ENCODE measurements around the gene FLT3.
"Not testable (repeated sequence)": the region's sequence is repeated elsewhere in the genome, so short reads cannot be mapped to it uniquely, and the experiment has no call there.

Gene FLT3

GRCh38 chr13:28100150-28101121 is at the start of gene FLT3:
FLT3 (minus strand) TSS chr13:28100576; CDS start chr13:28100510, 66 bp downstream.
- peak; percentile 37 to 55 for DNase-seq (ENCODE audit: low read depth in 1 of 2, low spot score in 1 of 2)
- TF ChIP-seq JUND (IDR thresholded peaks at IDR 0.05; ENCODE audit: low read depth) = no peak
- in situ Hi-C loops (cut with HindIII; ENCODE audit: low pct_unique_long_range_greater_than_20kb, low sequenced_read_pairs) = no loop called here

- no peak for DNase-seq (ENCODE audit: low read depth in 1 of 2, low spot score in 1 of 2)
- no peak for TF ChIP-seq JUND (IDR thresholded peaks at IDR 0.05; ENCODE audit: low read depth)
These were observed 47.1 kb upstream of the FLT3 start for GRCh38 chr13:28147495-28147894.

GRCh38 chr13:28145049-28145448 is 44.7 kb upstream of the FLT3 start:
- DNase-seq (ENCODE audit: low read depth in 1 of 2, low spot score in 1 of 2) = no peak
- in situ Hi-C loops (cut with HindIII; ENCODE audit: low pct_unique_long_range_greater_than_20kb, low sequenced_read_pairs) = no loop called here
- no peak for TF ChIP-seq JUND (IDR thresholded peaks at IDR 0.05; ENCODE audit: low read depth)

More at GRCh38 chr13:28147495-28147894, 47.1 kb upstream of the FLT3 start:
- in situ Hi-C loops (cut with HindIII; ENCODE audit: low pct_unique_long_range_greater_than_20kb, low sequenced_read_pairs) = no loop called here

DNA sequence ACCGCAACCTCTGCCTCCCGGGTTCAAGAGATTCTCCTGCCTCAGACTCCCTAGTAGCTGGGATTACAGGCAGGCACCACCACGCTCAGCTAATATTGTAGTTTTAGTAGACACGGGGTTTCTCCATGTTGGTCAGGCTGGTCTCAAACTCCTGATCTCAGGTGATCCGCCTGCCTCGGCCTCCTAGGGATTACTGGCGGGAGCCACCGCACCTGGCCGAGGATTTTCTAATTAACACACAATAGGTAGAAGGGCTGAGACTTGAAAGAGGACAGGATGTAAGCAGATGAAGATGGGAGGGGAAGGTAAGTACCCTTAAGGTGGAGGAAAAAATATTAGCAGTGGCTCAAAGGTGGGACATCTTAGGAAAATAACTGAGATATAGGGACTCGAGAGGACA is 41.2 kb upstream of the FLT3 start:
- in situ Hi-C loops (cut with HindIII; ENCODE audit: low pct_unique_long_range_greater_than_20kb, low sequenced_read_pairs); DNase-seq (ENCODE audit: low read depth in 1 of 2, low spot score in 1 of 2): not testable (repeated sequence)

DNA sequence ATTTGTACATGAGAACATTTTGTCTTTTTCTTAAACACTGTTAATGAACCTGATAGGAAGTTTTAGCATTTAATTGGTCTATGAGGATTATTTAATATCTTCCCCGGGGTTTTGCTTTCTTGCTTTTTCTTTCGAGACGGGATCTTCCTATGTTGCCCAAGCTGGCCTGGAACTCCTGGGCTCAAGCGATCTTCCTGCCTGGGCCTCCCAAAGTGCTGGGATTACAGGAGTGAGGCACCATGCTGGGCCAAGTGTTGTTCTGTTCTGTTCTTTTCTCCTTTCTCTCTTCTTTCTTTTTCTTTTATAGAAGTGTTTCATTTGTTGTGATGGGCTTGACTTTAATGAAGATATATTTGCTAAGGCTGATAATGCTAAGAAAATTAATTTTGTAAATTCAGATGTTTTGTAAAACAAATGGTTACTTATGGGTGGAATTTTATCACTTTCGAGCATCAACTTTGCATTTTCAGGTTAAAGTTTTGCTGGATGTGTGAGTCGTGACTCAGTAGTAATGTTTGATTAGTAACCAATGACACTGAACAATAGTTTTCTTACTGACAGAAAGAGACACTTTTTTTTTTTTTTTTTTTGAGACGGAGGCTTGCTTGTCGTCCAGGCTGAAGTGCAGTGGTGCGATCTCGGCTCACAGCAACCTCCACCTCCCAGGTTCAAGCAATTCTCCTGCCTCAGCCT is 40.2 kb upstream of the FLT3 start:
- no peak for TF ChIP-seq JUND (IDR thresholded peaks at IDR 0.05; ENCODE audit: low read depth)
- in situ Hi-C loops (cut with HindIII; ENCODE audit: low pct_unique_long_range_greater_than_20kb, low sequenced_read_pairs) = no loop called here
- no peak for DNase-seq (ENCODE audit: low read depth in 1 of 2, low spot score in 1 of 2)

DNA sequence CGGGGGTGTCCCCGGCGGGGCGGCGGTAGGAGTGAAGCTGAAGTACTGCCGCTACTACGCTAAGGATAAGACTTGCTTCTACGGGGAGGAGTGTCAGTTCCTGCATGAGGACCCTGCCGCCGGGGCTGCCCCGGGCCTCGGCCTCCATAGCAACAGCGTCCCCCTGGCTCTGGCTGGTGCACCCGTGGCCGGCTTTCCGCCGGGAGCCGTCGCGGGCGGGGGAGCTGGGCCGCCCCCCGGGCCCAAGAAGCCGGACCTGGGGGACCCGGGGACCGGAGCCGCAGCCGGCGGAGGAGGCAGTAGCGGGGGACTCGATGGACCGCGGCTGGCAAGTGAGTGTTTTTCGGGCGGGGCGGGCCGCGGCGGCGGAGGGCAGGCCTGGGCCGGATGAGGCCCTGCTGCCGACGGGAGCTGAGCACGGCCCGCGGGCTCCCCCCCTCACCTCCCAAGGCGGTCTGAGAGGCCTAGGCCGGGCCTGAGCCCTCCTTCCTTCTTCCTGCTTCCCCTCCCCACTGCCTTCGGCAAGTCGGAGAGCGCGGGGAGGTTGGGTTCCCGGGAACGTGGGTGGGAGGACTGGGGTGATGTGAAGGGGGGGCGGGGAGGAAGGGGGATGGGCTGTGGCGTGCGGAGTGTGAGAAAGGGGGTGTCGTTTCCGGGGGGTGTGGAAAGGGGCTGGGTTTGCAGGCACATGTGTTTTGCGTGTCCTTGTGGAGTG is 38.5 kb upstream of the FLT3 start:
- peak; percentile 40 to 86 for DNase-seq (ENCODE audit: low read depth in 1 of 2, low spot score in 1 of 2)
- no peak for TF ChIP-seq JUND (IDR thresholded peaks at IDR 0.05; ENCODE audit: low read depth)
- in situ Hi-C loops (cut with HindIII; ENCODE audit: low pct_unique_long_range_greater_than_20kb, low sequenced_read_pairs) = no loop called here

DNA sequence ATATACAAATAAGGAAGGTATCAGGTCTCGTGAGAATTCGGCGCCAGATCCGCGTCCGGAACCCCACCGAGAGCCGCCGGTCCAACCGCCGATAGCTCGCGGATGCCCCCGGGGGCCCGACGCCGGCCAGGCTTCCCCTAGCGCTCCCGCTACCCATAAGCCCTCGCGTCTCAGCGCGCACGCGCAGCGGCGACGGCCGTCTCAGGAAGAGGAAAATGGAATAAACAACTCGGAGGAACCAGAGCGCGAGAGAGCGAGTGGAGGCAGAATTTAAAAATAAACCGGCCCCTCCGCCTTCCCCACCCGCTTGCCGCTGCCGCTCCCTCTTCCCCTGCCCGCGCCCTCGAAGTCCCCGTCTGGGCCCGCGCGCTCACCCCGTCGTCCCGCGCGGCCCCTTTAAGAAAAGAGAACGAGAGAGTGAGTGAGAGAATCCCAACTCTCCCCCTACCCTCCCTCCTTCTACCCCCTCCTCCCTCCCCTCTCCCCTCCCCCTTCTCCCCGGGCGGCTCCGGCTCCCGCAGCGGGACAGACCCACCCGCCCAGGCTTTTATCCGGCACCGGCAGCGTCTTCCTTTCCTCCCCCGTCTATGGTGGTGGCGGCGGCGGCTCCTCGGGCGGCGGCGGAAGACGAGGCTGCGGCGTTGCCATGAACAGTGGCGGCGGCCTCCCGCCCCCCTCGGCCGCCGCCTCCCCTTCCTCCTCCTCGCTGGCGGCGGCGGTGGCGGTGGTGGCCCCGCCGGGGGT is 37.8 kb upstream of the FLT3 start, which contains the start of gene PAN3:
PAN3 (plus strand) TSS at position 534 of the 744 bp plus-strand sequence; CDS start at position 647, 113 bp downstream.
- no peak for TF ChIP-seq JUND (IDR thresholded peaks at IDR 0.05; ENCODE audit: low read depth)
- in situ Hi-C loops (cut with HindIII; ENCODE audit: low pct_unique_long_range_greater_than_20kb, low sequenced_read_pairs) = no loop called here
- peak; percentile 58 to 90 for DNase-seq (ENCODE audit: low read depth in 1 of 2, low spot score in 1 of 2)

DNA sequence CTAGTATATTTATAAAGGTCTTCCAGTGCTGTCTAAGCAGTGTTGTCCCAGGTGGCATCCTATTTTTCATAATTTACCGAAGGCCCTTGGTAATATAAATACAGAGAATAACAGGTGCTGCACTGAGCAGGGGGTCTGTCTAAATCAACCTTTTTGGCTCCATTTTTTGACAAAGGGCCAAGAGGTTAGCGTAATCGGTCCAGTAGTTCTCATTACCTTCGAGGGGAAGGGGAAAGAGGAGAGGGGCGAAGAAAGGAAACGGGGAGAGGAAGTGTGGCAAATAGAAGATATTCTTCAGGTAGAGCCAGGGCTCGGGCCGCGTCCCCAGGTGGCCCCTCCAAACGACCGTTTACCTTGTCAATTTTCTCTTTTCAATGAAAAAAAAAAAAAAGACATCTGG is 37.2 kb upstream of the FLT3 start:
- no peak for TF ChIP-seq JUND (IDR thresholded peaks at IDR 0.05; ENCODE audit: low read depth)
- in situ Hi-C loops (cut with HindIII; ENCODE audit: low pct_unique_long_range_greater_than_20kb, low sequenced_read_pairs) = no loop called here
- DNase-seq (ENCODE audit: low read depth in 1 of 2, low spot score in 1 of 2) = no peak

DNA sequence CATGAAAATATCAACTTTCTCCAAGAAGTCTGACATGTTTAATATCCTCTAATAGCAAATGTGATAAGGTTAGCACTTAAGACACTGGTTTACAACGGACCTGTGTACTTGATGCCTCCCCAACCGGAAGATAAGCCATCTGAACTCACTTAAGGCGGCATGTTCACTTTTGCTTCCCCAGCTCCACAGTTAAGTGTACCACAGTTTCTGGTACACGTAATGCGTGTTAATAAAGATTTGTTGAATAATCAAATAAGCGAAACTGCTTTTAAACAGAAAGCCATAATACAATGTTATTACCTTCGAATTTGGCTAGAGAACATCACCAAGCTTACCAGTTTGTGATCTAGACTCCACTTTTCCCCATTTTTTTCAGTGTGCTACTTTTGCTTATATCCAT is 36.5 kb upstream of the FLT3 start:
- in situ Hi-C loops (cut with HindIII; ENCODE audit: low pct_unique_long_range_greater_than_20kb, low sequenced_read_pairs) = no loop called here
- DNase-seq (ENCODE audit: low read depth in 1 of 2, low spot score in 1 of 2) = no peak
- no peak for TF ChIP-seq JUND (IDR thresholded peaks at IDR 0.05; ENCODE audit: low read depth)

DNA sequence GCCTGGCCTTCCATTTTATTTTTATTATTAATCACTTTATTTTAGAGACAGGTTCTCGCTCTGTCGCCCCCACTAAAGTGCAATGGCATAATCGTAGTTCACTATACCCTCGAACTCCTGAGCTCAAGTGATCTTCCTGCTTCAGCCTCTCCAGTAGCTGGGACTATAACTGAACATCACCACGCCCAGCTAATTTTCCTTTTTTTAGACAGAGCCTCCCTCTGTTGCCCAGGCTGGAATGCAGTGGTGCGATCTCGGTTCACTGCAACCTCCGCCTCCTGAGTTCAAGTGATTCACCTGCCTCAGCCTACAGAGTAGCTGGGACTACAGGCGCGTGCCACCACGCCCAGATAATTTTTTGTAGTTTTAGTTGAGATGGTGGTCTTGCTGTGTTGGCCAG is 31.3 kb upstream of the FLT3 start:
- in situ Hi-C loops (cut with HindIII; ENCODE audit: low pct_unique_long_range_greater_than_20kb, low sequenced_read_pairs) = no loop called here
- no peak for TF ChIP-seq JUND (IDR thresholded peaks at IDR 0.05; ENCODE audit: low read depth)
- DNase-seq (ENCODE audit: low read depth in 1 of 2, low spot score in 1 of 2) = no peak

- no peak for DNase-seq (ENCODE audit: low read depth in 1 of 2, low spot score in 1 of 2)
- TF ChIP-seq JUND (IDR thresholded peaks at IDR 0.05; ENCODE audit: low read depth) = no peak
- in situ Hi-C loops (cut with HindIII; ENCODE audit: low pct_unique_long_range_greater_than_20kb, low sequenced_read_pairs) = no loop called here
These were observed 29.7 kb upstream of the FLT3 start for GRCh38 chr13:28129911-28130693.
